HG03045 (cell line): ENCODE measurements around the gene SMG7.

ENCODE experiments used
- ATAC-seq: cut with Tn5 transposase; IDR thresholded peaks from one replicate; pipeline ENCODE4 v1.9.1; 2021; ENCODE audit warnings: mild to moderate bottlenecking, moderate library complexity; ENCODE audit not compliant: unreplicated experiment

The SMG7 gene

GRCh38 chr1:183553764-183554163 is 81.5 kb downstream of the SMG7 start:
- no peak for ATAC-seq

- ATAC-seq: no peak
Measured at GRCh38 chr1:183554577-183554976, 82.3 kb downstream of the SMG7 start.

- ATAC-seq: no peak
Measured at GRCh38 chr1:183559061-183559460, 86.8 kb downstream of the SMG7 start.

GRCh38 chr1:183562701-183563100 is 90.4 kb downstream of the SMG7 start:
- no peak for ATAC-seq

- no peak for ATAC-seq
Measured at GRCh38 chr1:183565261-183565660, 93.0 kb downstream of the SMG7 start.

GRCh38 chr1:183566026-183566425 is 93.7 kb downstream of the SMG7 start:
- no peak for ATAC-seq

GRCh38 chr1:183567584-183567983 is 95.3 kb downstream of the SMG7 start:
- no peak for ATAC-seq

GRCh38 chr1:183568176-183569021 is 96.1 kb downstream of the SMG7 start:
- no peak for ATAC-seq

GRCh38 chr1:183569141-183569540 is 96.8 kb downstream of the SMG7 start:
- ATAC-seq: no peak

GRCh38 chr1:183569801-183570200 is 97.5 kb downstream of the SMG7 start:
- no peak for ATAC-seq

- ATAC-seq: no peak
Measured at GRCh38 chr1:183570451-183570850, 98.2 kb downstream of the SMG7 start.

GRCh38 chr1:183571678-183572268 is 99.5 kb downstream of the SMG7 start:
- ATAC-seq: no peak

GRCh38 chr1:183572721-183573120 is 100.4 kb downstream of the SMG7 start:
- ATAC-seq: no peak

- ATAC-seq: no peak
Measured at GRCh38 chr1:183575606-183576005, 103.3 kb downstream of the SMG7 start.

- ATAC-seq: no peak
Measured at GRCh38 chr1:183576537-183576936, 104.2 kb downstream of the SMG7 start.

- no peak for ATAC-seq
Measured at GRCh38 chr1:183577897-183578465, 105.7 kb downstream of the SMG7 start.

GRCh38 chr1:183578856-183579255 is 106.6 kb downstream of the SMG7 start:
- ATAC-seq: no peak

GRCh38 chr1:183580281-183580682 is 108.0 kb downstream of the SMG7 start:
- no peak for ATAC-seq

GRCh38 chr1:183582021-183582713 is 109.9 kb downstream of the SMG7 start:
- no peak for ATAC-seq

GRCh38 chr1:183583466-183583865 is 111.2 kb downstream of the SMG7 start:
- ATAC-seq: no peak

GRCh38 chr1:183584147-183584546 is 111.8 kb downstream of the SMG7 start:
- no peak for ATAC-seq

GRCh38 chr1:183585038-183585437 is 112.7 kb downstream of the SMG7 start:
- ATAC-seq: no peak
